ENCODE measurements around the gene RNF220.

- TF ChIP-seq CTCF (IDR thresholded peaks at IDR 0.05; ENCODE audit: low read depth, low read length, poor library complexity, severe bottlenecking) (no peak), EZH2phosphoT487 (IDR thresholded peaks at IDR 0.05; ENCODE audit: borderline replicate concordance, low read length) (no peak)
Observed at GRCh38 chr1:44625348-44625747, 220.3 kb downstream of the RNF220 start.
